AG04449 (cell line): ENCODE results near the gene KSR2.

Experiments used
- CTCF ChIA-PET: fragments of 350-600 bp; formaldehyde crosslinking; extraction: SDS; loops from one replicate; lab custom pipeline; 2021; ENCODE audit warnings: antibody characterized with exemption; lab: Yijun Ruan, JAX
- POLR2A ChIA-PET: fragments of 400-600, 350-600 bp; formaldehyde crosslinking; extraction: SDS; loops from one replicate; lab custom pipeline; 2020; ENCODE audit warnings: antibody characterized with exemption, inconsistent platforms; lab: Yijun Ruan, JAX
- DNase-seq: peaks from one replicate; pipeline ENCODE4 v3.0.0-alpha.2; 2010; ENCODE audit warnings: low read depth, low spot score
- H3K4me3 ChIP-seq: 2 replicates; pipeline ENCODE4 v1.5.1; 2011; ENCODE audit warnings: low read depth, mild to moderate bottlenecking, control low read depth, low read length
- CTCF ChIP-seq: IDR thresholded peaks from one replicate; pipeline ENCODE4 v1.5.1; 2011; ENCODE audit warnings: mild to moderate bottlenecking, moderate library complexity, low read length, control low read depth, inconsistent platforms; ENCODE audit not compliant: insufficient read depth; ENCODE audit errors: missing control alignments

Gene KSR2

GRCh38 chr12:117516034-117516433 is 452.8 kb downstream of the KSR2 start:
- no peak for DNase-seq
- no peak for TF ChIP-seq CTCF
- CTCF ChIA-PET, result no interaction called here
- POLR2A ChIA-PET, result no interaction called here
- H3K4me3 ChIP-seq, result no peak overlapping the region

- no peak for TF ChIP-seq CTCF
- no peak for DNase-seq
- POLR2A ChIA-PET, result no interaction called here
- CTCF ChIA-PET, result interaction anchor here (1.4 kb wide), 1 partner anchor 10 kb away, joined by 3 read pairs; no protein-coding TSS in a partner anchor
- H3K4me3 ChIP-seq, result no peak overlapping the region
Observed at GRCh38 chr12:117514016-117514415, 454.8 kb downstream of the KSR2 start.

- POLR2A ChIA-PET, result no interaction called here
Observed at GRCh38 chr12:117513353-117513752, 455.4 kb downstream of the KSR2 start.

GRCh38 chr12:117508468-117508867 is 460.3 kb downstream of the KSR2 start:
- H3K4me3 ChIP-seq, result no peak overlapping the region
- ChIA-PET CTCF (no interaction called here), POLR2A (no interaction called here)
- no peak for DNase-seq
- no peak for TF ChIP-seq CTCF

More at GRCh38 chr12:117513353-117513752, 455.4 kb downstream of the KSR2 start:
- CTCF ChIA-PET, result interaction anchor here (1.4 kb wide), 1 partner anchor 9 kb away, joined by 3 read pairs; no protein-coding TSS in a partner anchor
- no peak overlapping the region for H3K4me3 ChIP-seq
- TF ChIP-seq CTCF, result no peak
- DNase-seq, result no peak

GRCh38 chr12:117507548-117507947 is 461.2 kb downstream of the KSR2 start:
- CTCF ChIA-PET, result no interaction called here
- H3K4me3 ChIP-seq, result no peak overlapping the region
- TF ChIP-seq CTCF, result no peak
- POLR2A ChIA-PET, result no interaction called here
- no peak for DNase-seq

- no peak for TF ChIP-seq CTCF
- DNase-seq, result no peak
- H3K4me3 ChIP-seq, result no peak overlapping the region
- ChIA-PET POLR2A (no interaction called here), CTCF (no interaction called here)
Observed at GRCh38 chr12:117506333-117506732, 462.5 kb downstream of the KSR2 start.
